GM12878 (cell line): ENCODE measurements around the gene SNCB. TPM values are rescaled to one million over a fixed set of nuclear protein-coding genes. Genes with fewer than 3 reads are reported as not detected.

Source experiments
- EGR1 ChIP-seq, 2 experiments: IDR thresholded peaks; 1 replicate in 1 of 2; 2 replicates in 1 of 2; pipeline ENCODE4 v1.6.1; 2011 to 2012; ENCODE audit warnings: low read depth in 2 of 2, low read length in 2 of 2, borderline replicate concordance in 1 of 2, mild to moderate bottlenecking in 1 of 2, moderate library complexity in 1 of 2
- ETV6 ChIP-seq, 2 experiments: fragments of 450-650 bp in 1 of 2; IDR thresholded peaks in 1 of 2; conservative IDR thresholded peaks in 1 of 2; 2 replicates each; pipeline ENCODE4 v1.6.1; 2014; ENCODE audit warnings: antibody characterized with exemption in 1 of 2, borderline replicate concordance in 1 of 2, low read depth in 1 of 2, mild to moderate bottlenecking in 1 of 2, moderate library complexity in 1 of 2
- FOXM1 ChIP-seq: IDR thresholded peaks from 2 replicates; pipeline ENCODE4 v1.6.1; 2012; ENCODE audit warnings: low read depth, mild to moderate bottlenecking, inconsistent platforms, low read length, moderate library complexity
- HDGF ChIP-seq: fragments of 450-650 bp; IDR thresholded peaks from 2 replicates; pipeline ENCODE4 v1.6.1; 2016; ENCODE audit warnings: antibody characterized with exemption
- IKZF2 ChIP-seq, 2 experiments: fragments of 450-650 bp; IDR thresholded peaks; 2 replicates each; pipeline ENCODE4 v1.6.1; 2017; ENCODE audit warnings: mild to moderate bottlenecking in 2 of 2, moderate library complexity in 2 of 2
- MEF2A ChIP-seq: IDR thresholded peaks from 2 replicates; pipeline ENCODE4 v1.6.1; 2011; ENCODE audit warnings: low read depth, mild to moderate bottlenecking, low read length, moderate library complexity; ENCODE audit not compliant: insufficient read depth
- MTA3 ChIP-seq: IDR thresholded peaks from 2 replicates; pipeline ENCODE4 v1.6.1; 2012; ENCODE audit warnings: low read length, inconsistent platforms, borderline replicate concordance
- PML ChIP-seq: IDR thresholded peaks from 2 replicates; pipeline ENCODE4 v1.6.1; 2012; ENCODE audit warnings: low read length, inconsistent platforms
- POLR2A ChIP-seq: IDR thresholded peaks from 2 replicates; pipeline ENCODE4 v1.6.1; 2011; ENCODE audit warnings: low read depth, mild to moderate bottlenecking, low read length
- RAD21 ChIP-seq: IDR thresholded peaks from 2 replicates; pipeline ENCODE4 v1.6.1; 2011; ENCODE audit warnings: mild to moderate bottlenecking, low read depth, low read length, moderate library complexity; ENCODE audit not compliant: insufficient read depth
- RB1 ChIP-seq: fragments of 450-650 bp; formaldehyde crosslinking; IDR thresholded peaks from 2 replicates; pipeline ENCODE4 v1.6.1; 2017; ENCODE audit warnings: mild to moderate bottlenecking, borderline replicate concordance
- RELA ChIP-seq: fragments of 450-650 bp; IDR thresholded peaks from 2 replicates; pipeline ENCODE4 v1.8.0; 2014; ENCODE audit warnings: borderline replicate concordance; ENCODE audit not compliant: partially characterized antibody
- RUNX3 ChIP-seq: IDR thresholded peaks from 2 replicates; pipeline ENCODE4 v1.6.1; 2012; ENCODE audit warnings: low read length, inconsistent platforms
- SIN3A ChIP-seq: IDR thresholded peaks from 2 replicates; pipeline ENCODE4 v1.6.1; 2012; ENCODE audit warnings: low read depth, low read length, improper control_type of control experiment
- SMARCA5 ChIP-seq: fragments of 450-650 bp; IDR thresholded peaks from 2 replicates; pipeline ENCODE4 v1.6.1; 2017; ENCODE audit warnings: mild to moderate bottlenecking
- SP1 ChIP-seq: IDR thresholded peaks from one replicate; pipeline ENCODE4 v1.6.1; 2011; ENCODE audit warnings: low read depth, low read length
- STAT3 ChIP-seq: IDR thresholded peaks from 2 replicates; pipeline ENCODE4 v1.6.1; 2011; ENCODE audit warnings: low read depth, low read length, improper control_type of control experiment
- YY1 ChIP-seq: IDR thresholded peaks from 2 replicates; pipeline ENCODE4 v1.6.1; 2011; ENCODE audit warnings: low read depth, mild to moderate bottlenecking, low read length
- ZNF274 ChIP-seq: IDR thresholded peaks from one replicate; pipeline ENCODE4 v1.8.0; 2011; ENCODE audit not compliant: insufficient read length, insufficient read depth
- polyA plus RNA-seq, 11 experiments: library from polyadenylated mRNA; depleted of rRNA in 4 of 11; unstranded in 6 of 11; stranded (reverse) in 5 of 11; fragments of >200 nt; fragmentation: Nextera tagmentation in 4 of 11; fragmentation: Illumina TruSeq in 1 of 11; extraction: Ambion mirVana in 4 of 11; extraction: Trizol in 1 of 11; gene quantifications; 1 replicate in 1 of 11; 2 replicates in 10 of 11; pipeline versions ENCODE4 v1.2.1 to v1.2.3, GENCODE V29; 2011 to 2016; ENCODE audit warnings: inconsistent platforms in 2 of 11, missing spikeins in 2 of 11, low read depth in 1 of 11
- total RNA-seq, 4 experiments: library from RNA; depleted of rRNA in 3 of 4; stranded (reverse); fragments of >200 nt in 3 of 4; fragmentation: Illumina TruSeq in 1 of 4; extraction: Trizol in 1 of 4; gene quantifications; 2 replicates each; pipeline versions ENCODE4 v1.2.1 to v1.2.3, GENCODE V29; 2013 to 2021
- TF ChIP-seq, protein P1 (sequence below): fragments of 450-650 bp; IDR thresholded peaks from 2 replicates; pipeline ENCODE4 v1.6.1; 2017; ENCODE audit warnings: mild to moderate bottlenecking
- TF ChIP-seq, protein P2 (sequence below): IDR thresholded peaks from 2 replicates; pipeline ENCODE4 v1.6.1; 2012; ENCODE audit warnings: low read depth, low read length, improper control_type of control experiment
- TF ChIP-seq, protein P3 (sequence below): fragments of 450-650 bp; formaldehyde crosslinking; IDR thresholded peaks from 2 replicates; pipeline ENCODE4 v1.4.0; 2020; ENCODE audit warnings: mild to moderate bottlenecking, moderate library complexity
- TF ChIP-seq, protein P4 (sequence below): IDR thresholded peaks from 2 replicates; pipeline ENCODE4 v1.6.1; 2011; ENCODE audit warnings: borderline replicate concordance, low read depth, mild to moderate bottlenecking, moderate library complexity, mixed read lengths, low read length; ENCODE audit not compliant: insufficient read depth; ENCODE audit errors: extremely low read length

SNCB gene
- total and polyA plus RNA-seq, 10 of the 15 experiments (the other 5 are each of a cell fraction or from before 2014, with no cell fraction given) = 0.75 TPM; not detected in 9

DNA sequence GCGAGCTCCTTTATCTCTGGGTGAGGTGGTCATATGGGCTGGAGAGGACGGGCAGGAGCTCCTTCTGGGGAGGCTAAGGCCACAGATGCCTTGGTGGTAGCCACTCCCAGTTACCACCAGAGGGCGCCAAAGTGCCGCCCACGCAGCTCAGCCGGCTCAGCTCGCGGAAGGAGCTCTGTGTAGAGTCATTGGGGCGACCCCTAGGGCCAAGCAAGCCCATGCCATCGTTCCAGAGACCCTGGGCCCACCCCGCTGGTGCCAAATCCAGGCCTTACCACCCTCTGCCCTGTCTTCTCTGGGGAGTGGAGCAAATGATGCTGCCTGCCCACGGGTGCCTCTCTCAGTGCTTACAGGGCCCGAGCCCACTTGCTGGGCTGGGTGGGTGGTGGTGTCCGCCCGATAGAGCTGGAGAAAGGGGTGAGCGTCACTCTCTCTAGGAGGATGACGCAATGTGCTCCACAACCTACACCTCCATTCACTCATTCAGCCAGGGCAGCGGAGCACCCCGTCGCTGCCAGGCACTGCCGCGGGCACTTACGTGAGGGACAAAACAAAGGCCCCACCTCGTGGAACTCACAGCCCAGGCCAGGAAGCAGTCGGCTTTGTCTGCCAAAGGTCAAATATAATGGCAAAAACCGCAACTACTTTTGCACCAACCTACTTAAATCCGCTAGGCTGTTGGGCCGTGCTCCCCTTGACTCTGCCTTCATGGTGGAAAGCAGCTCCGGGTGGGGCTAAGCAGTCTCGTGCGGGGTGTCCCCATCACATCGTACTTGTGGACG lies 30.7 kb upstream of the SNCB start (continued):
- TF ChIP-seq, protein P1, sequence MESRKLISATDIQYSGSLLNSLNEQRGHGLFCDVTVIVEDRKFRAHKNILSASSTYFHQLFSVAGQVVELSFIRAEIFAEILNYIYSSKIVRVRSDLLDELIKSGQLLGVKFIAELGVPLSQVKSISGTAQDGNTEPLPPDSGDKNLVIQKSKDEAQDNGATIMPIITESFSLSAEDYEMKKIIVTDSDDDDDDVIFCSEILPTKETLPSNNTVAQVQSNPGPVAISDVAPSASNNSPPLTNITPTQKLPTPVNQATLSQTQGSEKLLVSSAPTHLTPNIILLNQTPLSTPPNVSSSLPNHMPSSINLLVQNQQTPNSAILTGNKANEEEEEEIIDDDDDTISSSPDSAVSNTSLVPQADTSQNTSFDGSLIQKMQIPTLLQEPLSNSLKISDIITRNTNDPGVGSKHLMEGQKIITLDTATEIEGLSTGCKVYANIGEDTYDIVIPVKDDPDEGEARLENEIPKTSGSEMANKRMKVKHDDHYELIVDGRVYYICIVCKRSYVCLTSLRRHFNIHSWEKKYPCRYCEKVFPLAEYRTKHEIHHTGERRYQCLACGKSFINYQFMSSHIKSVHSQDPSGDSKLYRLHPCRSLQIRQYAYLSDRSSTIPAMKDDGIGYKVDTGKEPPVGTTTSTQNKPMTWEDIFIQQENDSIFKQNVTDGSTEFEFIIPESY = no peak
- no peak for TF ChIP-seq STAT3
- TF ChIP-seq ZNF274 = no peak
- no peak for TF ChIP-seq SP1
- no peak for TF ChIP-seq SIN3A
- TF ChIP-seq ETV6 (conservative IDR thresholded peaks at IDR 0.05 in 1 of 2, IDR thresholded peaks at IDR 0.05 in 1 of 2; ENCODE audit: borderline replicate concordance in 1 of 2, low read depth in 1 of 2) = no peak
- TF ChIP-seq SMARCA5 = 0 out of 2 replicates have a peak, but pooled peaks have one; percentile 65
- peak; percentile 64; the same call in 1 of the 2 replicates for TF ChIP-seq RB1
- TF ChIP-seq MEF2A = no peak
- TF ChIP-seq POLR2A = no peak
- TF ChIP-seq EGR1 (IDR thresholded peaks at IDR 0.05; ENCODE audit: borderline replicate concordance in 1 of 2, low read depth in 2 of 2, low read length in 2 of 2) = peak; percentile 84 to 98
- no peak for TF ChIP-seq FOXM1
- TF ChIP-seq HDGF = no peak
- TF ChIP-seq, protein P2, sequence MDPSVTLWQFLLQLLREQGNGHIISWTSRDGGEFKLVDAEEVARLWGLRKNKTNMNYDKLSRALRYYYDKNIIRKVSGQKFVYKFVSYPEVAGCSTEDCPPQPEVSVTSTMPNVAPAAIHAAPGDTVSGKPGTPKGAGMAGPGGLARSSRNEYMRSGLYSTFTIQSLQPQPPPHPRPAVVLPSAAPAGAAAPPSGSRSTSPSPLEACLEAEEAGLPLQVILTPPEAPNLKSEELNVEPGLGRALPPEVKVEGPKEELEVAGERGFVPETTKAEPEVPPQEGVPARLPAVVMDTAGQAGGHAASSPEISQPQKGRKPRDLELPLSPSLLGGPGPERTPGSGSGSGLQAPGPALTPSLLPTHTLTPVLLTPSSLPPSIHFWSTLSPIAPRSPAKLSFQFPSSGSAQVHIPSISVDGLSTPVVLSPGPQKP = no peak
- TF ChIP-seq, protein P3, sequence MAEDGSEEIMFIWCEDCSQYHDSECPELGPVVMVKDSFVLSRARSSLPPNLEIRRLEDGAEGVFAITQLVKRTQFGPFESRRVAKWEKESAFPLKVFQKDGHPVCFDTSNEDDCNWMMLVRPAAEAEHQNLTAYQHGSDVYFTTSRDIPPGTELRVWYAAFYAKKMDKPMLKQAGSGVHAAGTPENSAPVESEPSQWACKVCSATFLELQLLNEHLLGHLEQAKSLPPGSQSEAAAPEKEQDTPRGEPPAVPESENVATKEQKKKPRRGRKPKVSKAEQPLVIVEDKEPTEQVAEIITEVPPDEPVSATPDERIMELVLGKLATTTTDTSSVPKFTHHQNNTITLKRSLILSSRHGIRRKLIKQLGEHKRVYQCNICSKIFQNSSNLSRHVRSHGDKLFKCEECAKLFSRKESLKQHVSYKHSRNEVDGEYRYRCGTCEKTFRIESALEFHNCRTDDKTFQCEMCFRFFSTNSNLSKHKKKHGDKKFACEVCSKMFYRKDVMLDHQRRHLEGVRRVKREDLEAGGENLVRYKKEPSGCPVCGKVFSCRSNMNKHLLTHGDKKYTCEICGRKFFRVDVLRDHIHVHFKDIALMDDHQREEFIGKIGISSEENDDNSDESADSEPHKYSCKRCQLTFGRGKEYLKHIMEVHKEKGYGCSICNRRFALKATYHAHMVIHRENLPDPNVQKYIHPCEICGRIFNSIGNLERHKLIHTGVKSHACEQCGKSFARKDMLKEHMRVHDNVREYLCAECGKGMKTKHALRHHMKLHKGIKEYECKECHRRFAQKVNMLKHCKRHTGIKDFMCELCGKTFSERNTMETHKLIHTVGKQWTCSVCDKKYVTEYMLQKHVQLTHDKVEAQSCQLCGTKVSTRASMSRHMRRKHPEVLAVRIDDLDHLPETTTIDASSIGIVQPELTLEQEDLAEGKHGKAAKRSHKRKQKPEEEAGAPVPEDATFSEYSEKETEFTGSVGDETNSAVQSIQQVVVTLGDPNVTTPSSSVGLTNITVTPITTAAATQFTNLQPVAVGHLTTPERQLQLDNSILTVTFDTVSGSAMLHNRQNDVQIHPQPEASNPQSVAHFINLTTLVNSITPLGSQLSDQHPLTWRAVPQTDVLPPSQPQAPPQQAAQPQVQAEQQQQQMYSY = no peak
- peak; percentile 28; the same call in 1 of the 2 replicates for TF ChIP-seq RUNX3
- TF ChIP-seq MTA3 = no peak
- peak; percentile 52 for TF ChIP-seq YY1
- TF ChIP-seq PML = no peak
- peak; percentile 88 for TF ChIP-seq RAD21
- no peak for TF ChIP-seq IKZF2 (IDR thresholded peaks at IDR 0.05)
- TF ChIP-seq, protein P4, sequence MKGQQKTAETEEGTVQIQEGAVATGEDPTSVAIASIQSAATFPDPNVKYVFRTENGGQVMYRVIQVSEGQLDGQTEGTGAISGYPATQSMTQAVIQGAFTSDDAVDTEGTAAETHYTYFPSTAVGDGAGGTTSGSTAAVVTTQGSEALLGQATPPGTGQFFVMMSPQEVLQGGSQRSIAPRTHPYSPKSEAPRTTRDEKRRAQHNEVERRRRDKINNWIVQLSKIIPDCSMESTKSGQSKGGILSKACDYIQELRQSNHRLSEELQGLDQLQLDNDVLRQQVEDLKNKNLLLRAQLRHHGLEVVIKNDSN = no peak
- no peak for TF ChIP-seq RELA
